ENCODE measurements around the gene SDHB.
"Not testable (repeated sequence)": the region's sequence is repeated elsewhere in the genome, so short reads cannot be mapped to it uniquely, and the experiment has no call there.

The SDHB gene

DNA sequence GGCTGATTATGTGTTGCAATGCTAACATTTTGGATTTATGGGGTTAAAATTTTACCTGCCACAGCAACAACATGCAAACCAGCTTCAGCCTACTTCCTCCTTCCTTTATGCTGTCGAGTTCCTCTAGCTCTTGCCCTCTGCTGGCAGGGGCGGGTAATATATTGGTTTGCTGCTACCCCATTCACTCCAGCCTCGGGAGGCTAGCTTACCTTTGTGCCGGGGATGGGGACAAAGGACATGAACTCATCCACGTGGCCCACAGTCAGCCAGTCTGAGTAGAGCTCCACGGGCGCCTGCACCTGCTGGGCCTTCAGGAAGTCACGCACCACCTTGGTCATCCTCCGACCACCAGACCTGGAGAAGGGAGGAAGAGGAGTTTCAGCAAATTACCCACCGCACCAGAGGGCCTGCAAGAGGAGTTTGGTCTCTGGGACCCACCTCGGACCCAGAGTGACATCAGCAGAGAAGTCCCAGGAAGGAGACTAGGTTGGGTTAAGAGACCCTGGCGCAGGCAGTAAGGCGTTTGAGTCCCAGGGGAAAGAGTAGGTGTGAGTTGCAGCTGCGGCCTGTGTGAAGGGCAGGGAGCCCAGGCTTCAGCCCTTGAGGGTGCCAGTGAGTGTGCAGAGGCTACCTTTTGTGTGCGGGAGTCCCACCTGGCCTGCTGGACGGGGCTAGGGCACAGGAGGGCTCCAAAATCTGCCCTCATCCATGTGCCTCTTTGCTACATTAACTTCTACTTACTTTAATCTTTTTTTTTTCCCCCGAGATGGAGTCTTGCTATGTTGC, 21.8 kb upstream of the SDHB start:
- peak; percentile 38 for DNase-seq (ENCODE audit: low spot score)

DNA sequence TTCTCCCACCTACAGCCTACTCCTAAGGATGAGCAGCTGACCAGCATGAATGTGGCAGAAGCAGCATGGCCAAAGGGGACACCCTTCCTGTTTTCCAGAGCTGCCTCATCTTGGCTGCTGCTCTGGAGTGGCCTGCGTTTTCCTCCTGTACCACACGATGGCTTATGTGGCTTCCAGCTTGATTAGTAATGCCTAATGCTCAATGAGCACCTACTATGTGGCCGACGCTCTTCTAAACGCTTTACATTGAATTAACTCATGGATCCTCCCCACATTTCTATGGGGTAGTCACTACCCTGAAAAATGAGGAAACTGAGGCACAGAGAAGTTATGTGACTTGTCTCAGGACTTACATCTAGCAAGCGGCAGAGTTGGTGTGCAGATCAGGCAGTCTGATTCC, 18.0 kb upstream of the SDHB start:
- no peak for DNase-seq (ENCODE audit: low spot score)

DNA sequence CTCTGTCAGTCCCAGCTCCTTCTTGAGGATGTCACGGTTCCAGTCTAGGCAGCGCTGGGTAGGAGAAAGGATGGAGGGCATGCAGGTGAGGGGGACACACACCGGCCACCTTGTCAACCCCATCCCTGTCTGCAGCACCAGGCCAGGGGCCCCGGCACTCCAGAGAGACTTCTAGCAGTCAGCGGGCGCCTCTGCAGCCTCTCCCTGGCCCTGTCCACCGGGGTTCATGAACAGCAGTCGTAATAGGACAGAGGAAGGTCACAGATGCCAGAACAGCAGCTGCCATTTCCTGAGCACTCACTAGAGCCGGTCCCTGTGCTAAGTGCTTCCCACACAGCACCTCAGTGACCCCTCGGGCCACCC, 16.3 kb upstream of the SDHB start:
- no peak for DNase-seq (ENCODE audit: low spot score)

DNA sequence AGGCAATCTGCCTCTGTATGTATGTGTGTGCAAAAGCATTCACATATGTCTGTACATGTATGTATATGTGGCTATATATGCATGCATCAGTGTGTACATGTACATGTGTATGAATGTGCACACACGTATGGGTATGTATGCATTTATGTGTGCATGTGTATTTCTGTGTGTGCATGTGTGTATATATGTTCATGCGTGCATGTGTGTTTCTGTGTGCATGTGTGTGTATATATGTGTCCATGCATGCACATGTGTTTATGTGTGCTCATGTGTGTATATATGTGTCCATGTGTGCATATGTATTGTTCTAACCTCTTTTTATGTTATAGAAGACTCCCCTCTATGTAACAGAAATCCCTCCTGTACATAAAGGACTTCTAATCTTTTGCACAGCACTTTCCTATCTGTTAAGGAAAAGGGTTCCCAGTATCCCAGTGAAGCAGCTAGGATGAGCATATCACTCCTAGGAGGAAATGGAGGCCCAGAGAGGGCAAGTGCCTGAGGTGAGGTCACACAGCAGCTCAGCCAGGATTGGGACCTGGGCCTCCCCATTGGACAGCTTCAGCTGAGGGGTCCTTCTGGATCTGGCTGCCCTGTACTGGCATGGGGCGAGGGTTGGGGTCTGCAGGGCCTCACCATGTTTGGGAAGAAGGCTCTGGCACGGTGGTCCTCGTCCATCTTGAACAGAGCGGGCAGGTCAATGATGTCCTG, 15.8 kb upstream of the SDHB start:
- DNase-seq (ENCODE audit: low spot score), result no peak

DNA sequence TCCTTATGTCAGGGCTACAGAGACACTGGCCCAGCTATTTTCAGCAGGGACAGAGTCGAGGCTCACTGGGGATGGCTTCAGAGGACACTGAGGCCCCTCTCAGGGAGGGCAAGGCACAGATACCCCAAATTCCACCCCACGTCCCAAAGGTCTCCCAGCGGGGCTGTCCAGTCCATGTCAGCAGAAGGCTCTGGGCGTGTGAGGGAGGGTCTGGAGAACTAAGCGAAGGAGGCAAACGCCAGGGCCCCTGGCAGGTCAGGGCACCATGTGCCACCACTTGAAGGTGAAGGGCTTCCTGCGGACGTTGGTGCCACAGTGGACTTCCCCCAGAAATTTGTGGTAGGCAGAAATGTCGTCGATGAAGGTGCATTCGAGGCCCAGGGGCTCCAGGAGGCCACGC, 15.0 kb upstream of the SDHB start:
- no peak for DNase-seq (ENCODE audit: low spot score)

DNA sequence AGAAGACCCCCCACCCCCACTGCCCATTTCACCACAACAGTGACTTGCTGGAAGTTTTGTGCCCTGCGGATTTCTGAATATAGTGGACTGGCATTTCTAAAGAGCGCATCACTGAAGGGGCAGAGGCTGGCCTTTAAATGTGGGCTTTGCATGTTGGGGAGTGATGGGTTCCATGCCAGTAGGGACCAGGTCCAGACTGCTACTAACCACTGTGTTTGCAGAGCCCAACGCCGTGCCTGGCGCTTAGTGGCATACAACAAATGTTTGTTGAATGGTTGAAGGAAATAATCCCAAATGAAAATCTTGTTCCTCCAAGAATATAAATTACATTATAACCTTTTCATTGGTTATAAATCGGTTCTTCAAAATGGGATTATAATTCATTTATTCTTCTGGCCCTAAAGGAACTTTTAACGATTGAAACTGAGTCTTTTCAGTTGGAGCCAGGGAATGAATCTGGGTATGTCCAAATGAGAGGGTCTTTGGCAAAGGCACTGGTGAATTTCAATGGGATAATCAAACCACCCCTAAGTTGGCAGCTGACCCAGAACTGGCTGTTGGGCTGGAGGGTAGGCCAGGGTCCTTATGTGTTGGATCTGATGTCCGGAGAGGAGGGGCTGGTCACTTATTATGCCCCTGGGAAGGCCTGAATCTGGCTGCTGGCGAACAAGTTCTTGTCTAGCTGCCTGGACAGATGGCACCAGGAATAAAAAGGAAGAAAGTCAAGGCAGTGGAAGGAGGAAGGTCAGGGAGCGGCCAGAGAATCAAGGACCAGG, 13.8 kb upstream of the SDHB start:
- no peak for DNase-seq (ENCODE audit: low spot score)

DNA sequence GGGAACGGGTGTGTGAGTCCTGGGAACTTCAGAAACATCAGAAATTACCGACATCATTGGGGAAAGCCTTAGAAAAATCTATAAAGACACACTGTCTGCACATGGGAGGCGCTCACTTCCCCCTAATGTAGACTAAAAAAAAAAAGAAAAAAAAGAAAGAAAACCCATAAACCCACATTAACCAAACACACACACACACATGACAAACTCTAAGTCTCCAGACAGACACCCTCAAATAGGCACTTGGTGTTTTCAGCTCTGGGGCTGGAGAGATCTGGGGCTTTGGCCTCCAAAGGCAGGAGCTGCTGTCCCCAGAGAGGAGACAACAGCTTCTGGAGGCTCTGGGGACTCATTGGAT, 13.2 kb upstream of the SDHB start:
- DNase-seq (ENCODE audit: low spot score), result no peak

DNA sequence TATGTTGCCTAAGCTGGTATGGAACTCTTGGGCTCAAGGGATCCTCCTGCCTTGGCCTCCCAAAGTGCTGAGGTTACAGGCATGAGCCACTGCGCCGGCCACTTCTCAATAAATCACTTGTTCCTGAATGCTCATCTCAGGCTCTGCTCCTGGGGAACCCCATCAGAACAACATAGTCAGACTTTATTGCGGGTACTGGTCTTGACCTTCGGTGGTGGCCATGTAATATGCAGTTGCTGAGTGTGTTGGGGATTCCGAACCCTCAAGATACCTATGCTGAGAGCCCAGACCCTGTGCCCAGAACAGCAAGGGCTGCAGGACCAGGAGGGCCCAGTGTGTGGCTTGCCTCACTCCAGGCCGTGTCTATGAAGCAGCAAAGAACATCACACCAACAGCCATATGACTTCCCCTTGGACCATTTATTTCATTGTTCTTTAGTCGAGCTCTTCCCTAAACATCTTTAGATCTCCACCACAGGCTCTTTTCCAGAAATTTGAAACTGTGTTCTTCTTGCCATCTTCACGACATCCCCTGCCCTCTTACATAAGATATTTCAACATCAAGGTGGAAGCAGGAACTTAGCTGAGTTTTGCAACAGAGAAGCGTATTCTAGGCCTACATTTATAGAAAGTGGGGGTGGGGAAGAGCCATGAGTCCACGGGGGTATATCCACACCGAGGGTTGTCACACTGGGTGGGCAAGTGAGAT, 12.7 kb upstream of the SDHB start:
- no peak for DNase-seq (ENCODE audit: low spot score)

DNA sequence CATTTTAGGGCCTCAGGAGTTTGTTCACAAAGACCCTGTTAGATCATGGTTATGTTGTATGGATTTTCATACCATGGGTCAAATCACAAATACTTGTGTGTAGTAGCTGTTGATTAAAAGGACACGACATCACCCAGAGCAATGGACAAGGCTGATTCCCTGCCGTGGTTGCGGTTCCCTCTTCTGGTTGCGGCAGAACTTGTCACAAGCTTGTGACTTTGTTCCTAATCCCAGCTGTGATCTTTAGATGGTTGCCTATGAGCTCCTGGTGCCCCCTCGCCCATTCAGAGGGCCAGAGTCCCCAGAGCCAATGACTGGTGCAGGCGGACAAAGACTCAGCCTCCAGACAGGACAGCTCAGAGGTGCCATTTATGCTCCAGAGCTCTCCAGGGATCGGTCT, 11.8 kb upstream of the SDHB start:
- DNase-seq (ENCODE audit: low spot score), result no peak

DNA sequence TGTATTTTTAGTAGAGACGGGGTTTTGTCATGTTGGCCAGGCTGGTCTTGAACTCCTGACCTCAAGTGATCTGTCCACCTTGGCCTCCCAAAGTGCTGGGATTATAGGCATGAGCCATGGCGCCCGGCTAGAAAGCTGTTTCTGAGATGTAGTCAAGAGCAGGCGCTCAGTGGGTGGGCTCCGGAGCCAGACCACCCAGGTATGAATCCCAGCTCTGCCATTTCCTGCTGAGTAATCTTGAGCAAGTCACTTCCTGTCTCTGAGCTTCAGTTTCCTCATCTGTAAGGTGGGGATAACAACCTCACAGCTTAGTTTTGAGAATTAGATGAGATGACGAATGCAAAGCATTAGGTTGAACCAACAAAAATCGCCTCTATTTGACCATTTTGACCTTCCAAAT, 8.9 kb upstream of the SDHB start:
- DNase-seq (ENCODE audit: low spot score), result not testable (repeated sequence)

DNA sequence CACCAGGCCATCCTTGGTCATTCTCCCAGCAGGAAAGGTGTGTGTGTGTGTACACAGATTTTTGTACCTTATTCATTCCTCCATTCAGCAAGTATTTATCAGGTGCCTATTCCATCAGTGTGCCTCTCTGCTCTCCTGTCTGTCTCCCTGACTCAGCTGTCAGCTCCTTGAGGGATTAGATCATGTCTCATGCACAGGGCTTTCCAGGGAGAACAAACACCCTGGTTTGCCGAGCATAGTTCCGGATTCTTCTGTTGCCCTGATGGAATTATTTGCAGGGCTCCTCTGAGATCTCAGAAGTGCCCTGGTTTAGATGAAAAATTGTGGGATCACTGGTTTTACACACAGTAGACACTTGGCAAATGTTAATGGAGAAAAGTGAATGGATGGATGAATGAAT, 8.1 kb upstream of the SDHB start:
- no peak for DNase-seq (ENCODE audit: low spot score)

DNA sequence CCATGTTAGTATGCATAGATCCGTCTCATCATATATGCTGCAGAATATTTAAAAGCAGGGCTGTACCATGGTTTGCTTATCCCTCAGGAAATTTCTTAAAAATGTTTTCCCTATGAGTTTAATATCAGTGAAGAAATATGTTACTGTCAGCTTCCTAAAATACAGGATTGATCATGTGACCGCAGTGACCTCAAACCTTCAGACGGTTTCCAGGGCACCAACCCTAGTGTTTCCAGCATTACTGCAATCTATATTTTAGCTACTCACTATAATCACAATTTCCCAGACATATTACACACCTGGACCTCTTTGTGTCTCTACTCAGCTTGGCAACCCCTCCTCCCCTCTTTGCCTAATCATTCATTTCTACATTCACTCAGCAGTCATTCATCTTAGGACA, 7.7 kb upstream of the SDHB start:
- no peak for DNase-seq (ENCODE audit: low spot score)

DNA sequence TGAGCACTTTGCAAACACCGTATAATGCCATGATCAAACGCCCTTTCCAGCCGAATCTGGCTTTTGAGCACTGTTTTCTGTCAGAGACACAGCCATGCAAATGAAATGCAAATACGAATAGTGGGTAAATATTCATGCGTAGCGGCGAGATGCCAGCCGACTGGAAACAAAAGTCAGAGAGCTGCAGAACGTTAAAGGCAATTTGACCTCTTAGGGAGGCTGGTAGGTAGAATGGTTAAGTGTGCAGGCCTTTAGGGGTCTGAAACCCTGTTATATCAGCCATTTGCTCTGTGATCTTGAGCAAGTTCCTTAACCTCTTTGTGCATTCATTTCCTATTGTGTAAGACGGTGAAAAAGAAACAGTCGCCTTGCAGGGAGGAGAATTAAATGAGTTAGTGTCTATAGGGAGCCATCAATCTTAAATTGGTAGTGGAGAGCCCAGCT, 6.5 kb upstream of the SDHB start:
- DNase-seq (ENCODE audit: low spot score), result peak; percentile 24

DNA sequence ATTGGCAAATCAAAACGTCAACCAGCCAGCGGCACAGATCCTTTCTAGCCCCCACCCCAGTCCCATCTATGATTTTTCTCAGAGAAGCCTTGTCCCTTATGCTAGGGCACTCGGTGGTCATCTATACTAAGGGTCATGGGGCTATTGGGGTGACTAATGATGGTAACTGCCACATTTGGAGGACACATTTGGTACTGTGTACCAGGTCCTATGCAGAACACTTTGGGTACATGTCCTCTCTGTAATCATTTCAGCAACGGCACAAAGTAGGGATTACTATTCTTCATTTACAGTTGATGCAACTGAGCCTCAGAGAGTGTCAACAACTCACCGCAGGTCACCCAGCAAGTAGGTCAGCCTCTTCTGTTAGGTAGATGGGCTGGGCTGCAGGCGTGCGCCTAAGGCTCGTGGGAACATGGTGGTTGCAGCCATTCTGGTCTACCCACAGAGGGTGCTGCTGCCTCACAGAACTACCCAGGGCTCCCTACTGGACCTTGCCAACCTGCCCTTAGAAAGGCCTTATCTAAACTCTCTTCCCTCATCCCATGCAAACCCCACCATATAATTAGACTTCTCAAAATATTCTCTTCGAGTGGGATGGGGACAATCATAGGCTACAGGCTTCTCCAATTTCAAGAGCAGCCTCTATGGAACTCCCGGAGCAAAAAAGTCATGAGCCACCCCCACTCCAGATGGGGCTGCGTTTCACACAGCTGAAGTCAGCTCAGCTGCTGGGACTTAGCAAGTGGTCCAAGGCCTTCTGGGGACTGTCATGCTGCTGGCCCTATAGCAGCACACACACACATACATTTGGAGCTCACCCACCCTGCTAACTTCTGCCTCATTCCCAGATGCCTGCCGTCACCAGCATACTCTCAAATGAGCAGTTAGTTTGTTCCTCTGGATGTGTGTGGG, 5.8 kb upstream of the SDHB start:
- peak; percentile 63 for DNase-seq (ENCODE audit: low spot score)

DNA sequence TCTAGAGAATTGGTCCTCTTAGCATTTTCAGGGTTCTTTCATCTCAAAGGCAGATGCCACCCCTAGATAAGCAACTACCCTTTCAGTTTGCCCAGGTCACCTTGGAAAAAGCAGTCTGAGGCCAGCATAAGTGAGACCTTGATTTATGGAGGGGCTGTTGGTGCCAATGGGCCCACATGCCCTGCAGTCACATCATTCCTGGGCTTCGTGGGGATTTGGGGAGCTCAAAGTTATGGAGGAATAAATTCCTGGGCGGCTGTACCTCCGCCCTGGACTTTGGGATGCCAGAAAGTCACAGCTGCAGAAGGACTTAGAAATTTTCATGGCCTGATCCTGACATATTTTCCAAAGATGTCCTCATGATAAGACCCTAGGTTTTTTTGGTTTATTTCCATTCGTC, 2.7 kb upstream of the SDHB start:
- no peak for DNase-seq (ENCODE audit: low spot score)

DNA sequence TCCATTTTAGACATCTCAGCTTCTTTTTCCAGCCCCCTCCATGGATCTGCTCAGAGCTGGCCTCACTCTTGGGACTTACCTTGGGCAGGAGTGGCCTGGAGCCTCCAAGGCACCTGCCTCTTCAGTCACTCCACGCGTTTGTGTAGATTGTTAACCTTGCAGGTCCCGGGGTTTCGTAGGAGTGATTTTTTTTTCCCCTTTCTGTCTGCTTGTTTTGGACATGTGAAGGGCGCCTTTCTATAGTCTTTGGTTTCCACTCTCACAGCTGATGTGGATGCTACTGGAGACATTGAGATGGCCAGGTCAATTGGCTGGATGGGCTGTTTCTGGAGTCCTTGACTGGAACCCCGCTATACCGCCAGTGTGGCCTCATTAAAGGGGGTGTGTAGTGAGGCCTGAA, 2.0 kb upstream of the SDHB start:
- no peak for DNase-seq (ENCODE audit: low spot score)

DNA sequence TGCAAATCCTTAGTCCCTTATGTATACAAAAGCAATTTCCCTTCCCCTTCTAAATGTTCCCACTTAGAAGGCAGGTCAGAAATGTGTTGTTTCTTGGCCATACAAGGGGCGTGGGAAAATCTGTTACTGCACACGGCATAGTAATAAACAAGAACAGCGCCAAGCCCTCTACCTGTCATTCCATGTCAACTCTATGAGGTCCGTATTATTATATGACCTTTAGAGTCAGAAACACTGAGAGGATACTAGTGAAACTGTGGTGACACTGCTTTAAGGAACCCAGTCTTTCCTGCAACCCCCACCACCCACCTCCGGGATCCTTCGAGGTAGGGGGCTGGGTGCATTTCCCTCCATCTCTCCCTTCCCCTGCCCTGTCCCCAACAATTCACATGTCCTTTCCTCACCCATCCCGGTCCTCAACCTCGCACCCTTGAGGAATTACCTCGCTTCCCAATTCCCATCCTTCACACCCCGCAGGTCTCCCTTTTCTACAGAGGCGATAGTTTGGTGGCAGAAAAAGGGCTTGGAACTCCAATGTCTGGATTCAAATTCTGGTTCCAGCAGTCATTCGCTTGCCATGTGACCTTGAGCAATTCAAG, 647 bp downstream of the SDHB start:
- no peak for DNase-seq (ENCODE audit: low spot score)

DNA sequence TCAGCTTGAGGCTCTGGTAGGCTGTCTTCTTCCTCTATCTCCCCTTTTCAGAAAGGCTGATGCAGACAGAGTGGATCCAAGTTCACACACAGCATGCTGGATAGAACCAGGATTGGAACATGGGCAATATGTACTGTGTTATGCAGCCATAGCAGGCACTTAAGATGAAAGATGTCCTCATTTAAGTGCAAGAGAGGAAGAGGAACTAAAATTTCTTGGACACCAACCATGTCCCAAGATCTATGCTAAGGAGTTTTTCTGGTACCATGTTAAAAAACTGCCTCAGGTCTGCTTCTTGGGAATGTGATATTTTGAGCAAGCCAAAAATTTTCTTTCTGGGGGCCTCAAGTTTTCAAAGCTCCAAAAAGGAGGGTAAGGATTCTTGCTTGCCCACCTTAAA, 1.2 kb downstream of the SDHB start:
- no peak for DNase-seq (ENCODE audit: low spot score)

DNA sequence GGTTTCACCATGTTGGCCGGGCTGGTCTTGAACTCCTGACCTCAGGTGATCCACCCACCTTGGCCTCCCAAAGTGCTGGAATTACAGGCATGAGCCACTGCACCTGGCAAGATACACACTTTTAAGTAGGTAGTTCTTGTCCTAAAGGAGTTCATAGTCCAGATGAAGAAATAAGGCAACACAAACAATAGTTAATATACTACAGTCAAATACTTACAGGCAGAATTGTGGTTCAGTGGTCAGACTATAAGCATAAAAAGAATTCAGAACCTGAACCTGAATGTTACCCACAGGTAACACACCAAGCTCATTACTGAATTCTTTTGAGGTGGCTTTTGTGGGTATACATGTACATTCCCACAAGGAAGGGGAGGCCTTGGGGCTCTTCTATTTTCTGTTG, 1.8 kb downstream of the SDHB start:
- DNase-seq (ENCODE audit: low spot score), result no peak

DNA sequence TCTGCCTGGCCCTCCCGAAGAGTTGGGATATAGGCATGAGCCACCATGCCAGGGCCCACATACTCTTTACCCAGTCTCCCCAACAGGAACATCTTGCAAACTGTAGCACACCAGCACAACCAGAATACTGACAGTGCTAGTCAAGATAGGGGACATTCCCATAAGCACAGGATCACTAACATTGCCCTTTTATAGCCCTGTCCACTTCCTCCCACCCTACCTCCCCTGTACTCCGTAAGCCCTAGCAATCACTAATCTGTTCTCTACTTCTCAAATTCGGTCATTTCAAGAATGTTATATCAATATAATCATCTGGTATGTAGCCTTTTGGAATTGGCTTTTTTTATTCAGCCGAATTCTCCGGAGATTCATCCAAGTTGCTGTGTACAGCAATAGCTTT, 5.9 kb downstream of the SDHB start:
- DNase-seq (ENCODE audit: low spot score), result no peak

DNA sequence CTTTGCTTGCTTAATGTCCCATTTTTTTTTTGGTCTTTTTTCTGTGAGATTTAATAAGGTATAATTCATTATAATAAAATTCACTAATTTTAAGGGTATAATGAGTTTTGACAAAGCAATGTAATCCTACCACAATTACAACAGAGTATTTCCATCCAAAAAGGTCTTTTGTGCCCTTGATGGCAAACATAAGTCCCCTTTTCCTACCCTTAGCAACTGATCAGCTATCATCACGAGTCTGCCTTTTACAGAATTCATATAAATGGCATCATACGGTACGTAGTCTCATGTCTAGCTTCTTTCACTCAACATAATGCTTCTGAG, 7.5 kb downstream of the SDHB start:
- no peak for DNase-seq (ENCODE audit: low spot score)

Measured in germinal center (tissue), 1 donor.